BJ (cell line): Measurements from ENCODE around the gene CPSF4. TPM values are rescaled to one million over a fixed set of nuclear protein-coding genes. Genes with fewer than 3 reads are reported as not detected.

Experiments
- CTCF ChIA-PET: fragments of 350-600 bp; formaldehyde crosslinking; extraction: SDS; loops from one replicate; lab custom pipeline; 2021; ENCODE audit warnings: antibody characterized with exemption, inconsistent platforms; lab: Yijun Ruan, JAX
- POLR2A ChIA-PET: fragments of 300-600 bp; sonication (Branson Sonifier 250); formaldehyde crosslinking; extraction: SDS; loops from one replicate; lab custom pipeline; 2021; ENCODE audit warnings: antibody characterized with exemption; lab: Charles Lee
- DNase-seq: peaks from one replicate; pipeline ENCODE4 v3.0.0-alpha.2; 2011; ENCODE audit warnings: low read depth
- H3K27me3 ChIP-seq: 2 replicates; pipeline ENCODE4 v1.6.0; 2011; ENCODE audit warnings: low read length; ENCODE audit not compliant: control insufficient read depth, insufficient read depth
- H3K36me3 ChIP-seq: 2 replicates; pipeline ENCODE4 v1.5.1; 2011; ENCODE audit warnings: low read length; ENCODE audit not compliant: control insufficient read depth, insufficient read depth
- H3K4me3 ChIP-seq: 2 replicates; pipeline ENCODE4 v1.5.1; 2011; ENCODE audit warnings: low read depth, mild to moderate bottlenecking, control low read depth, low read length
- polyA plus RNA-seq: library from polyadenylated mRNA; depleted of rRNA; stranded (reverse); fragments of >200 nt; gene quantifications from 2 replicates; pipeline ENCODE4 v1.2.3, GENCODE V29; 2011
- TF ChIP-seq, protein P1 (sequence below): IDR thresholded peaks from 2 replicates; pipeline ENCODE4 v1.5.1; 2011; ENCODE audit warnings: low read depth, mild to moderate bottlenecking, control low read depth, inconsistent platforms, low read length, moderate library complexity; ENCODE audit not compliant: insufficient read depth

CPSF4 gene
- polyA plus RNA-seq, 1 experiment, result 40.1 TPM

DNA sequence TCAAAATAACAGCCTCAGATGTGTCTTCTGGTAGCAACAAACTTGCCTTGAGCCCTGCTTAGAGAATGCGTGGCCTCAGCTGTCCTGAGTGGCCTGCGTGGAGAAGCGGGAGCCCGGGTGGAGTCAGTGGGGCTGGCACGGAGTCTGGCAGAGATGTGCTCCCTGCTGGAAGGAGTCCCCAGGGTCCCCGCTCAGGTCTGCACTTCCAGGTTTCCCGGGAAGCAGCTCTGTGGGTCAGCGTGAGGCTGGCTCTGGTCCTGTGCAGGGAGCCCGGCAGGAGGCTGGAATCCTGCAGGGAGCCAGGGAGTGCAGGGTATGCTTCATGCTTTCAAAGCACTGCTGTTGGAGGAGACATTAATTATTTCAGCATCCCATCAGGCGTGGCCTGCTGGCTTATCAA is 10.1 kb downstream of the CPSF4 start:
- no peak for DNase-seq
- Histone ChIP-seq H3K4me3 (no peak overlapping the region), H3K27me3 (no peaks in the 10 kb centered on the region), H3K36me3 (peaks cover 48% of the 10 kb centered on the region)
- POLR2A ChIA-PET, result no interaction called here
- CTCF ChIA-PET, result interaction anchor here (1.1 kb wide), 1 partner anchor 33 kb away, joined by 3 read pairs; no protein-coding TSS in a partner anchor
- TF ChIP-seq, protein P1, sequence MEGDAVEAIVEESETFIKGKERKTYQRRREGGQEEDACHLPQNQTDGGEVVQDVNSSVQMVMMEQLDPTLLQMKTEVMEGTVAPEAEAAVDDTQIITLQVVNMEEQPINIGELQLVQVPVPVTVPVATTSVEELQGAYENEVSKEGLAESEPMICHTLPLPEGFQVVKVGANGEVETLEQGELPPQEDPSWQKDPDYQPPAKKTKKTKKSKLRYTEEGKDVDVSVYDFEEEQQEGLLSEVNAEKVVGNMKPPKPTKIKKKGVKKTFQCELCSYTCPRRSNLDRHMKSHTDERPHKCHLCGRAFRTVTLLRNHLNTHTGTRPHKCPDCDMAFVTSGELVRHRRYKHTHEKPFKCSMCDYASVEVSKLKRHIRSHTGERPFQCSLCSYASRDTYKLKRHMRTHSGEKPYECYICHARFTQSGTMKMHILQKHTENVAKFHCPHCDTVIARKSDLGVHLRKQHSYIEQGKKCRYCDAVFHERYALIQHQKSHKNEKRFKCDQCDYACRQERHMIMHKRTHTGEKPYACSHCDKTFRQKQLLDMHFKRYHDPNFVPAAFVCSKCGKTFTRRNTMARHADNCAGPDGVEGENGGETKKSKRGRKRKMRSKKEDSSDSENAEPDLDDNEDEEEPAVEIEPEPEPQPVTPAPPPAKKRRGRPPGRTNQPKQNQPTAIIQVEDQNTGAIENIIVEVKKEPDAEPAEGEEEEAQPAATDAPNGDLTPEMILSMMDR, result no peak

DNA sequence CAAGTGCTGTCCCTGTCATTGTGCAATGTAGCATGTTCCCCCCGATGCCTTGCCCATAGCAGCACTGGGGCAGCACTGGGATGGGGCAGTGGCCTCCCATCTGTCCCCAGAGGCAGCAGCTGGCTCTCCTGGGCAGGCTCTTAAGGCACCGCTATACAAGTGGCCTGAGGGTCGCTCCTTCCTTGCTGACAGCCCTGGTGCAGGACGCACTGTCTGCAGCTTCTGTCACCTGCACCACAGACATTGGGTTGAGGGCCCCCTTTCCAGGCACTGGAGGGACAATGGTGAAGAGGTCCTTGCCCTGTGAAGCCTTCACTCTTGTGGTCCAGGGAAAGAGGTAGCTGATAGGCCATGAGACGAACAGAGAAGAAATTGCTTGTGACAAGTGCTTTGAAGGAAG is 10.6 kb downstream of the CPSF4 start:
- no peak for DNase-seq
- H3K4me3 ChIP-seq, result no peak overlapping the region
- TF ChIP-seq, protein P1, result no peak
- peaks cover 50% of the 10 kb centered on the region for H3K36me3 ChIP-seq
- H3K27me3 ChIP-seq, result no peaks in the 10 kb centered on the region
- POLR2A ChIA-PET, result no interaction called here
- CTCF ChIA-PET, result interaction anchor here (1.1 kb wide), 1 partner anchor 34 kb away, joined by 3 read pairs; no protein-coding TSS in a partner anchor

DNA sequence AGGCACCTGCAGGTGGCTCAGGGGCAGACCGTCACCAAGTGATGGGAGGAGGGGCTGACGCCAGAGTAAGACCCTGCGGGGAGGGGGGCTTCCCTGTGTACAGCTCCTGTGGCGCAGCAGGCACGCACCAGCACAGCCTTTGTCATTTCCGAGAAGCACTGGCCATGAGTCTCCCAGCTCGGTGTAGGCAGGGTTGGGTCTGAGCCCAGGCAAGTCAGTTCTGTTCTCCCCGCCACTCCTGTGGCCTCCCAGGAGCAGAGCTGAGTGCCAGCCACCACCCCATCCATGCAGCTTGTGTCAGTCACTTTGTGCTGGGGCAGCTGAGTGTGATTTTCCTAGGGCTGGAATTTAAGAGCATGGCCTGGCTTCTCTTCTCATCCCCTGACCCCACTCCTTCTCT is 13.2 kb downstream of the CPSF4 start:
- no peak overlapping the region for H3K4me3 ChIP-seq
- ChIA-PET CTCF (no interaction called here), POLR2A (no interaction called here)
- H3K36me3 ChIP-seq, result peaks cover 44% of the 10 kb centered on the region
- H3K27me3 ChIP-seq, result no peaks in the 10 kb centered on the region
- DNase-seq, result no peak
- TF ChIP-seq, protein P1, result no peak

DNA sequence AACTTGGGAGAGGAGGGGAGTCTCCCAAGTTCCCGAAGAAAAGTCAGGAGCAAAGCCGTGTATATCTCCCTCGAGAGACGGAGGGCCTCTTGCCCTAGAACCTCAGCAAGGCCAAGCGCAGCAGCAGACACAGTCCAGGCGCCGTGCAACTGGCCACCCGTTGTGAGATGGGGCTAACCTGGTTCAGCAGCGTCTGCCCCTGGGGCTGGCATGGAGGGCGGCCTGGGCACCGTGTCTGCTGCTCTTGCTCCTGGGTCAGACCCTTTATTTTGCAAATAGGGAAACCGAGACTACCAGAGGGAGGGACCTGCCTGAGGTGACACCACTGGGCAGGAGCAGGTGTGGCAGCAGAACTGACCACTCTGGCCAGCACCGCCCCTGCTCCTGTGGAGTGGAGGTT is 13.8 kb downstream of the CPSF4 start:
- Histone ChIP-seq H3K36me3 (peaks cover 46% of the 10 kb centered on the region), H3K4me3 (no peak overlapping the region), H3K27me3 (no peaks in the 10 kb centered on the region)
- TF ChIP-seq, protein P1, result no peak
- DNase-seq, result no peak
- POLR2A ChIA-PET, result no interaction called here
- CTCF ChIA-PET, result no interaction called here

DNA sequence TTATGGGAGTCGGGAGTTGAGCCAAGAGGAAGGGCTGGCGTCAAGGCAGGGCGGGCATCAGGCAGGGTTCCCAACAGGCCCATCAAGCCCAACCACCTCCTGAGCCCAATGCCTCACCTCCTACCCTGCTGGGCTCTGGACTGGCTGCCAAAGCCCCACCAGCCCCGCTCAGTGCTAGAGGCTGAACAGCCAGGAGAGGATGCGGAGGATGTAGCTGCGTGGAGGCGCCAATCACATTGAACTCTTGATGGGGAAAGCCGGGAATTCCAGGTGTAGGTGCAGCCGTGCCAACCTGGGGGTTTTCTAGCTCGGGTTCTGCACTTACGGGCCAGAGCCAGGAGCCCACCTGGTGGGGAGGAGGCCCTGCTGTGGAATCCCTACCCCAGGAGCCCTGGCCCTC is 14.4 kb downstream of the CPSF4 start:
- Histone ChIP-seq H3K36me3 (peaks cover 48% of the 10 kb centered on the region), H3K27me3 (no peaks in the 10 kb centered on the region), H3K4me3 (no peak overlapping the region)
- ChIA-PET CTCF (no interaction called here), POLR2A (no interaction called here)
- DNase-seq, result no peak
- TF ChIP-seq, protein P1, result no peak
